Activated CD4-positive, alpha-beta T cell treated with anti-CD3 and anti-CD28 coated beads, Interleukin-2, amount 50 U/mL, for 16 hours (primary cell): Measurements from ENCODE around the gene SLC7A9.
"Not testable (repeated sequence)": the region's sequence is repeated elsewhere in the genome, so short reads cannot be mapped to it uniquely, and the experiment has no call there.

Source experiments
- DNase-seq: peaks from one replicate; pipeline ENCODE4 v3.0.0-alpha.2; 2020

The SLC7A9 gene

GRCh38 chr19:32787161-32787813 lies 82.3 kb downstream of the SLC7A9 start:
- not testable (repeated sequence) for DNase-seq

- DNase-seq, result not testable (repeated sequence)
These were observed 87.5 kb downstream of the SLC7A9 start for GRCh38 chr19:32782089-32782488.

- DNase-seq, result no peak
These were observed 88.3 kb downstream of the SLC7A9 start for GRCh38 chr19:32781280-32781679.
